Stimulated activated CD8-positive, alpha-beta memory T cell treated with anti-CD3 and anti-CD28 coated beads, Interleukin-4, amount 100 ng/mL, for 4 hours (primary cell): ENCODE data around the gene ARID3B.
A peak's percentile ranks its signal among the peaks of the same experiment; 100 is the strongest.

Experiments used
- DNase-seq, 2 donors: peaks; one replicate each; pipeline ENCODE4 v3.0.0-alpha.2; 2020; ENCODE audit warnings: low read depth in 2 of 2, low spot score in 1 of 2

ARID3B gene

DNA sequence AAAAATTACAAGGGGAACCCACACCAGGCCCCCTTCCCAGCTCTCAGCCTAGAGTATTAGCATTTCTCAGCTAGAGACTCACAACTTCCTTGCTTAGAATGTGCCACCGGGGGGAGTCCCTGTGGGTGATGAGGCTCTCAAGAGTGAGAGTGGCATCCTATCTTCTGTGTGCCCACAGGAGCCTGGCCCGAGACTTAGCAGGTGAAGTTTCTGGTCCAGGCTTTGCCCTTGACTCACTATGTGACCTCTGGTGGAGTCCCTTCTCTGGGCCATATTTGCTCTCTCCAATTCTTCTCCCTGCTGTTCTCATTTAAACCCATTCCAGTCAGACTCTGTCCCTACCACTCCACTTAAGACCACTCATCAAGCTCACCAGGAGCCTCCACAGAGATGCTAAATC is 92.8 kb downstream of the ARID3B start:
- DNase-seq: no peak

DNA sequence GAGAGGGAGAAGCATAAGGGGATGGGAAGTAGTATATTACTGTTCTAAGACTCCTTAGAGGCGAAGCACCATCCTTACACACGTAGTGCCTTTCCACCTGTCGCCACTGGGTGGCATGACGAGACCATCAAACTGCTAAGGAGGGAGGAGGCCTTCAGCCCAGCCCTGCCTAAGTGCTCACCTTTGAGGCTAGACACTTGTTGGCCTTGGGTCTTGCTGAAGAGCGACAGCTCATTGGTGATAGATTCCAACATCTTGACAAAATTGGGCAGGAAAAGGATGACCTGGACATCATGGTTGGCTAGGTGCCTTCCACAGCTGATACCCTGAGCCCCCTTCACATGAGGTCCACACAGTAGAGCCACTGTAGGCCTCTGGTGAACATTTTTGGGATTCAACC is 94.2 kb downstream of the ARID3B start:
- peak; percentile 37 to 40 for DNase-seq

DNA sequence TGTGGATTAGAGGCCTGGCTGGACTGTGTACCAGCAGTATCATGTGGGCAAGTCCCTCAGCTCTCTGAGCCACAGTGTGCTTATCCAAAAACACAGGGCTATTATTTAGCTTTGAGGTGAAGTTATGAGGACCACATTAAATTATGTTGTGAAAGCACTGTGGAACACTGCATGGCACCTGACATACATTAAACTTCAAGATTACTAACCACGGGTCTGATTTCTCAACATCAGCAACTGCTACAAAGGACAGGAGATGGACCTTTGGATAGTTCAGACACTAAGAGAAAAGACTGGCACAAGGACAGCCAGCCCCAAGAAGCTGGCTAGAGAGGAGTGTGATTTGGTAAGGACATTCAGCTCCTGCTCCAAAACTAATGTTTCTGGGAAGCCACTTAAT is 96.0 kb downstream of the ARID3B start:
- DNase-seq: no peak

DNA sequence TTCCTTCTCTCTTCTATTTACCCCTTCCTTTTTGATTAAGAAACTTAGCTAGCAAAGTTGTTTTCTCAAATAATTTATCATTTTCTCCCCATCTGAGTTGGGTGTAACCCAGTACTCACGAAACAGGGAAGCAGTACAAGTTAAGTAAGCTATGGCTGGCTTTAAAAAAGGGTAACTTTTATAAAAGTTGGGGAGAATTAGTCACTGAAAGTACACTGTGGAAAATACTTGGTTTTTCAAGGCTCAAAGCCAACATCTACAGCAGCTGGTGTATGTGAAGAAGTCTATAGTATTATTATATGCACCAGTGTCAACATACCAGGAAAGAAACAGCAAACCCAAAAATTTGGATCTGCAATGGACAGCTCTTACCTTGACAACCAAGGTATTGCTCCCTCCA is 100.1 kb downstream of the ARID3B start:
- no peak for DNase-seq

DNA sequence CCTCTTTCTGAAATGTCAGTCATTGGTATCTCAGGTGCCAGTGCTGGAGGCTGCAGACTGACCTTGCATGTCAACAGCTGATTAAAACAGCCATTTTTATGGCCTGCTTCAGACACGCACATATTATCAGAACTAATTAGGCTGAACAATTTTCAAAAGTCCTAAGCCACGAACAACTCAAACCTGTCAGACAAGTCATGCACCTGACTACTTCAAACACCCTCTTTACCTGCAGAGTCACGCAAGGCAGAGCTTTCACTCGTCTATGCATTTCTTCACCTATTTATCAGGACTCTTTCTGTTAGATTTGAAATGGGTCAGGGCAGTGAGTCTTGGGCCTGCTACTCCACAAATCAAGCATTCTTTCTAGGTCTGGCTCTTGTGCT is 101.3 kb downstream of the ARID3B start:
- DNase-seq: no peak

DNA sequence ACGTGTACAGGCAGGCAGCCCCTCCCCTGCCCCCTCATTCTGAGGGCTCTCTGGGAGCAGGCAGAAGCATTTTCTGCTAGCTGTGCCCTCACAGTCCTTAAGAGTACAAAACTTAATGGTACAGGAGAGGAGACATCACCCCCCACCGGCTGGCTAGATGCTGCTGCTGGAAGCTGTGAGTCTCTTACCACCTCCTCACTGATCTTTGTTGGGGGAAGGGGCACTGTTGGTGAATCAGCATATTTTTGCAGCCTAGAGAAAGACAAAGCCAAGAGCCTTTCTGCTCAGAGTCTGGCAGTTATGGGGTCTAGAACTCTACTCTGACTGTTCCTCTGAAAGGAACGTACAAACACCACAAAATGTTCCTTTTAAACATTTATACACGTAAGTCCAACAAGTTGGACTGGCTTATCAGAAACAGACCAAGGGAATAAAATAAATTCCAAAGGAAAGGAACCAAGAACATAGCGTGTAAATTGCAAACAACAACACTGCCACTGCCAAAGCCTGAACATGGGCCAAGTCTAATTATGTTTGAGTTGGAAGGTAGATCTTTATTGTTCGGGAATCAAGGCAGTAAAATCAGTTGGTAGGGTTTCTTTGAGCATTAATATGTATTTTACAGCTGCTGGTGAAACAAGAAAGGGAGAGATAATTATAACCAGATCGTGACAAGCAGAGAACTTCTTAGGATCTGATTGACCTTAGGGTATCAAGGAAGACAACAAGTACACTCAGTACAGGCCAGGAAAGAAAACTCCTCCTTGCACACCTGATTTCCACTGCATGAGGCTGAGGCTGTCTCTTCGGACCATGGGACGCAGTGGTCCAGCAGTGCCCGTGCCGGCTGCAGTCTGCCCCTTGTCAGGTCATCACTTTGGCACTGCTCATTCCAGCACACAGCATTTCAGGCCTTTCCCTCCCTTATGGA is 102.0 kb downstream of the ARID3B start:
- DNase-seq: no peak

DNA sequence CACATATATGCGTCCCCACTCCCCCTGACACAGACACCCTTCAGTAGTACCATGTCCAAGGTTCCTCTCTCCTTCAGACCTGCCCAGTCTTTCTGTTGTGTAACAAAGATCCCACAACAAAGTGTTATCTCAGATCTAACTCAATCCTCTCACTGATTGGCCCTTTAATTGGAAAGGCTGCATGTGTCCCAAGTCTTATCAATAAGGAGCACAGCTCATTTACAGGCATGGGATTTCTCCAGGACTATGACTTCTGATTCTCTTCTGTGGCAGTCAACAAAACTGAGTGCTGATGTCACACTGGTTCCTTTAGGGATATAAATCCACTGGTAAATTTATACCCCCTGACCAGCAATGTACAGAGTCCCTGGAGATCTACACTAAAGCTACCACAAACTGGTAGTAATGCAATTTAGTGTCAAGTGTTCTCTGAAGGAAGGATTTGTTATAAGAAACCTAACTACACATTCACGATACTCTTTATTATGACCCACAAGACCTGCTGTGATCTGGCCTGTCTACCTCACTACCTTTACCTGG is 102.7 kb downstream of the ARID3B start:
- no peak for DNase-seq

DNA sequence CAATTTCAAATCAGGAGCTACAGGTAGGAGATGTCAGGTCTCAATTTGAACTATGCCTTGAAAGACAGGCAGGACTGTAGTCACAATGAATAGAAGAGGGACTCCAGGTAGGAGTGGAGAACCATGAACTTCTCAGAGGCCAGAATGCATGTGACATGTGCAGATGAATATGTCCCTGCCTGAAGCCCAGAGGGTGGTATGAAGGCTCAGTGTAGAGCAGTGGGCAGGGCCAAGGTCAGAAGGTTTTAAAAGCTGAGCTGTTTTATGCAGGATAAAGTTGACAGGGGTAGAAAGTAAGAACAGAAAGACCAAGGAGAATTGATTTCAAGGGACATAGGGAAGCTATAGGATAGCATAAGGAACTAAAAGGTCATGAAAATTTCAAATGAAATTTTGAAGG is 105.5 kb downstream of the ARID3B start:
- no peak for DNase-seq
